GM21360 (cell line): Measurements from ENCODE around the gene ZNF275.
"Not testable (repeated sequence)": the region's sequence is repeated elsewhere in the genome, so short reads cannot be mapped to it uniquely, and the experiment has no call there.

ENCODE experiments used
- ATAC-seq: cut with Tn5 transposase; IDR thresholded peaks from one replicate; pipeline ENCODE4 v1.9.1; 2021; ENCODE audit warnings: mild to moderate bottlenecking, moderate library complexity; ENCODE audit not compliant: unreplicated experiment

Gene ZNF275

GRCh38 chrX:153386097-153386496, 52.1 kb downstream of the ZNF275 start:
- ATAC-seq, result no peak

DNA sequence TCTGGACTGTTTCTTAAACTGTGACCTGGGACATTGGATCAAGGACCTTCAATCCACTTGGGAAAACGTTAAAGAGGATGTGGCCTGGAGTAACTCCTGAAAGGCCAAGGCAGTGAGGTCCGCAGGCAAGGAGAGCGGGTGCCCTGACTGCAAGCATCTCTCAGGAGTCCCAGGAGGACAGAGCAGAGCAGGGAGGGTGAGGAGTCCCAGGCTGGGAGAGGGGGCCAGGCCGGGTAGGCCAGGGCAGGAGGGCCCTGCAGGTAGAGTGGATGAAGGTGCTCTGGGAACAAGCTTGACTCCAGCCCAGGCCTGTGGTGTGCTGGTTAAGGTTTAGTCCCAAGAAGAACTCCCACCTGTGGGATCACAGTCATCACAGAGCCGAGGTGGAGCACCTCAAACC, 53.4 kb downstream of the ZNF275 start:
- no peak for ATAC-seq

DNA sequence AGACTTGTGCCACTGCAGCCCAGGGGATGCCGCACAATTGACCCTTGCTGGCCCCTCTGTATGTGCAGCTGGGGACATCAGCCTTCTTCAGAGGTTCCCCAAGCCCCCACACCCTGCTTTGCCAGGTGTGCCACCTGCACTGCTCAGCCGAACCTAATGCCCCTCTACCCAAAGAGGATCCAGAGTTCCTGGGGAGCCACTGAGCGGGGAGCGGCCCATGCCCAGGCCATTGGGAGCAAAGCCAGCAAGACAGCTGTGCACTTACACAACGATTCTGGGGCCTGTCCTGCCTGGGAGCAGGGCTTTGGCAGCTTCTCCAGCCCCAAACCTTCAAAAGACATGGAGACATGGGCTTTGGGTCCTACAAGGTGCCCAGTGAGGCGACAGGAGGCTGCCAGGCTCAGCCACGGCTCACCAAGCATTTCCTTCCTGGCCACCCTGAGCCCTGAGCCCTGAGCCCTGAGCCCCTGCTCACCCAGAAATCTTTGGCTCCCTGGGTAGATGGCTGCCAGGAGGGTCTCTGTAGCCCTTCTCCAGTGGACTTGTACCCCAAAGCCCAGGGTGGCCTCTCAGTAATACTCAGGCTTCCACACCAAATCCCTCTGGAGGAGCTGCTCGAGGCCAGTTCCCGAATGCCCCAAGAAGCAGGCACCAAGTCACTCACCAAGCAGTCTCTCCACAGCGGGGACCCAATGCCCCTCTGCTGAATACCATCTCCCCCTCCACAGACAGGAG, 54.2 kb downstream of the ZNF275 start:
- no peak for ATAC-seq

DNA sequence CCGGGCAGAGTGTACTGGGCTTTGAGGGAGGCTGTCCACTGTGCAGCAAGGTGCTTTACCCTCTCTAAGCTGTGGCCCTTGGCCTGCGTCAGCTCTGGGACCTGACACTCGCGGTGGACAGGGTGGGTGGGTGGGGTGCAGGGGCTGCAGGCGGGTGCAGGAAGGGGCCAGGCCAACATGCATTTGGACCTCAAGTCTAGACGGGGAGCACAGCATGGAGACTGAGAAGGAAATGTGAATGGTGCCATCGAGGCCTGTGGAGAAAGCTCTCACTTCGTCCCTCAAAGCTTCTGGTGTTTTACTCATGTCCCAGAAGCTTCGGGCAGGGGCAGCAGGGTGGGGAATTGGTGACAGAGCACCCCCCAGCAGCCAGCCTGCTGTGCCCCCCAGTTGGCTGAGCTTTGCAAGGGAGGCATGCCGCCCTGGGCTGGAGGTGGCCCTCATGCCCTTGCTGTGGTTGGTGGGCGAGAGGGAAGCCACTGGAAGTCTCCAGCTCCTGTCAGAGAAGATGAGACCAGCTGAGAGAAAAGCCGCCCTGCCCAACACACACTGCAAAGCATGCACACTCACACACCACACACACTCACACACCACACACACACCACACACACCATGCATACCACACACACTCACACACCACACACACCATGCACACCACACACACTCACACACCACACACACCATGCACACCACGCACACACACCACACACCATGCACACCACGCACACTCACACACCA, 54.9 kb downstream of the ZNF275 start:
- no peak for ATAC-seq

DNA sequence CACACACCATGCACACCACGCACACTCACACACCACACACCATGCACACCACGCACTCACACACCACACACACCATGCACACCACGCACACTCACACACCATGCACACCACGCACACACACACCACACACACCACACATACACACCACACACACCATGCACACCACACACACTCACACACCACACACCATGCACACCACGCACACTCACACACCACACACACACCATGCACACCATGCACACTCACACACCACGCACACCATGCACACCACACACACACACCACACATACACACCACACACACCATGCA, 55.5 kb downstream of the ZNF275 start:
- not testable (repeated sequence) for ATAC-seq

GRCh38 chrX:153392642-153393321, 58.8 kb downstream of the ZNF275 start:
- ATAC-seq, result no peak

- ATAC-seq, result no peak
Observed at GRCh38 chrX:153394612-153395011, 60.7 kb downstream of the ZNF275 start.

- ATAC-seq, result no peak
Observed at GRCh38 chrX:153395613-153396319, 61.8 kb downstream of the ZNF275 start.

DNA sequence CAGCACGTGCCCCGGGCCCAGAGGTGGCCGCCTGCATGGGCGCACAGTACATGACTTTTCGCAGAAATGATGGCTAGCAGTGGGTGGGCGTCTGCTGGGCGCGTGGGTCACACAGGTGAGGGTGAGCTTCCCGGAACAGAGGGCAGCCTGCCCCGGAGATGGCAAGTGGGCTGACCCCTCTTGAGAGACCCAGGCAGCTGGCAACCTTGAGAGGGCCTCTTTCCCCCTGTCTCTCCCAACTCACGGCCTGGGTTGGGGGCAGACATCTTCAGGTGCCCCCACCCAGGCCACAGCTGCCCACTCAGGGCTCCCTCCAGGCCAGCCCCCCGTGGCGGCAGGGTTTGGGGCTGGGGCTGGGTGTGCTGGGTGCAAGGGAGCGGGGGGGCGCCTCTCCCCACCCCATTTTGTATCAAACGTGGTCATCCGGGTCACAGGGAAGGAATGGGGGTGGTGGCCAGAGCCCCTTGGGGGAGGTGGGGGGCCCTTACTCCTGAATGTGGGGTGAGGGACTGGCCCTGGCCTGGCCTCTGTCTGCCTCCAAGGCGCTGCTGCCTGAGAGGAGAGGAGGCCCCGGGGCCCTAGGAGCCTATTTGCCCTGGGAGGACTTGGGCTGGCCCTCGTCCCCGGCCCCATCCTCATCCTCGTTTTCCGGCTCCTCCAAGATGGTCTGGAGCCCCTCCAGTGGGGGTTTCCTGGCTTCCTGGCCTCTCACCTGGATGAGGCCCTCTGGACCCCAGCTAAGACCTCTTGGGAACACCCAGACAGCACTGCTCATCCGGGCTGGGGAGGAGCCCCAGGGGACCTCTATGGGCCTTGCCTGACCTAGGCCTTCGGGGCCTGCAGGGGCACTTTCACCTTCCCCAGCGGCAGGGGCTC, 62.6 kb downstream of the ZNF275 start:
- ATAC-seq, result no peak

DNA sequence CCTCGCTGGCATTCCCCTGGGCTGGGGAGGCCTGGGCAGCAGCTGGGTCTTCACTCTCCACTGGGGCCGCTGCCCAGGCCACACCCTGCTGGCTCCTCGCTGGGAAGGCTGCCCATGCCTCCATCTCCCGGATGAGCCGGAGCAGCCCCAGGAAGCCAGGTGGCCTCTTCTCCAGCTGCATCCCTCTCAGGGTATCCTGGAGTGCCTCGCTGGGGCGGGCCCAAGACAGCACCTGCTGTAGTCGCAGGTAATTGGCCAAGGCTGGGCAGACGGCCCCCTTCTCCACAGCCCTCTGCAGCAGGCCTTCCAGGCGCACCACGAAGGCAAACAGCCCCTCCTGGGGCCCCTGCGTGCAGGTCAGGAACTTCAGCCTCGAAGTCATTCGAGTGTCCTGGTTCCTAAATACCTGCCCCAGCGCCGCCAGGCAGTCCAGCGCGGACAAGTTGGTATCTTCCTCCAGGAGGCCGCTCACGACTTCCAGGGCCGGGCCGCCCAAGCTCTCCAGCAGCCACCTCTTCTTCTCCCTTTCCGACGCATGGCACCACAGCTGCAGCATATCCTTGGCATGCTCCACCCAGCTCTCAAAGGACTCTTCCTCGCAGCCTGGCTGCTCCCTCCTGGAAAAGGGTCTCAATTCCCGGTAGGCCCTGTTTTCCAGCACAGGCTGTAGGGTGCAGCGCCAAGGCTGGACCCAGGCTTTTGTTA, 63.5 kb downstream of the ZNF275 start:
- no peak for ATAC-seq

- ATAC-seq, result no peak
Observed at GRCh38 chrX:153398275-153398960, 64.5 kb downstream of the ZNF275 start.

GRCh38 chrX:153400146-153401132, 66.5 kb downstream of the ZNF275 start:
- ATAC-seq, result peak; percentile 73

GRCh38 chrX:153401133-153401764, 67.3 kb downstream of the ZNF275 start, which contains the start of gene PNMA6E:
TSS of gene PNMA6E (minus strand) at chrX:153401350. CDS start at chrX:153398849, 2,501 bp downstream.
- no peak for ATAC-seq
